ENCODE results near the gene LRRC23.

GRCh38 chr12:6950401-6950801 is 45.8 kb downstream of the LRRC23 start:
- no peak for TF ChIP-seq CTCF (IDR thresholded peaks at IDR 0.05)
- TF ChIP-seq POLR2A (IDR thresholded peaks at IDR 0.05), result no peak
